ENCODE results near the gene NOP9. TPM values are rescaled to one million over a fixed set of nuclear protein-coding genes. Genes with fewer than 3 reads are reported as not detected.

The NOP9 gene
- total RNA-seq, 1 experiment from 2014 or later, result 32.4 TPM

DNA sequence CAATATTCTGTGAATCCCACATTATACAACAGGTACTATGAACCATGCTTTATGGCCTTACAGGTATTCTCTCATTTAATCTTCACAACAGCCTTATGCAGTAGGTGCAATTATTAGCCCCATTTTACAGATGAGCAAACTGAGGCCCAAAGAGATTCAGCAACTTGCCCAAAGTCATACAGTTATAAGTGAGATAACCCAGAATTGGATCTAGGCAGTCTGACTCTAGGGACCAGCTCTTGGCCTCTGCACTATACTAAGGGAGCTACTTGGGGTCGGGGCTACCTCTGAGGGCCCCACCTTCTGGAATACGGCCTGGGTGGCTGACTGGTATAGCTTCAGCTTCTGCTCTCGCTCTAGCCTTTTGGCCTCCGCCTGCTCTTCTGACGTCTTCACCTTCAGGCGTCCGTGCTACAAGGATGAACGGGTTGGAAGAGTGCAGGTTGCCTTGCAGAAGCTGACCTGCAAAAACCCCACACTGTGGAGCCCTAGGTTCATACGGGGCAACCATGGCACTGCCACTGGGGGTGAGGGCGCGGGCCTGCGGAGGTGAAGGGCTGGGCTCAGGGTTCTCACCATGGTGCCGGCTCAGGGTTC, 29.0 kb upstream of the NOP9 start:
- no peak for DNase-seq
- no peaks in the 10 kb centered on the region for H3K27me3 ChIP-seq (ENCODE audit: control insufficient read depth, insufficient read depth, low read length)
- peaks cover 2% of the 10 kb centered on the region; the same call in 1 of the 2 replicates for H3K36me3 ChIP-seq (replicated peaks; ENCODE audit: control insufficient read depth, insufficient read depth, low read length)
- peak overlapping the region; percentile 89 for H3K4me3 ChIP-seq (ENCODE audit: insufficient read depth, low read depth, low read length)

DNA sequence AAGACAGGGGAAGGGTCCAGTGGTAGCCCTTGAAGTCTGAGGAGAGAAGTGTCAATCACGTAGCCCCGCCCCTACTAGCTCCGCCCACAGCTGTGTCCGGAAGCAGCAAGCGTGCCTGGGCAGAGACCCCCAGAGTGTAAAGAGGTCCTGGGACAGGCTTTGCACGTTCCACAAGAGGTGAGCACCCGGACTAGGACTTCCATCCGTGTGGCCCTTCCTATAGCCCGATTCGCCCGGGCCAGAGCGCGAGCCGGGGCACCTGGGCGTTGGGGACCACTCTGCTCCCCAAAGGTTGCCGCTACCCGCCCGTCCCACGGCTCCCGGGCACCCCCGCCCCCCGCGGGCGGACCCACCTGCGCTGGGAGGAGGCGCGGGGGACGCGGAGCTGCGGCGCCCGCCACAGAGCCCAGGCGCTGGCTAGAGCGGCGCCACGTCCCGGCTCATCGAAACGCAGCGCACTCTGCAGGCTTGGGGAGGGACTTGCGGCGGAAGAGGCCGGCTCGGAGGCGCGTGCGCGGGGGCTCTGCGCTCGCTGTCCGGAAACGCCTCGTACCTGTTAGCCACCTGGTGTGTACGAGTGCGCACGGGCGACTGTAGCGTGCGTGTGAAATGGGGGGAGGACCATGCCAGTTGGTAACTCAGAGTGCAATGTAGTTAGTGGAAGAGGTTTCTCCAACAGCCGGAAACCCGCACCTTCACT, 28.4 kb upstream of the NOP9 start, which contains the start of gene RABGGTA:
RABGGTA (minus strand) TSS at position 464 of the 700 bp plus-strand sequence. CDS start 482 bp downstream, outside the sequence.
- peak; percentile 99 for DNase-seq
- Histone ChIP-seq H3K27me3 (ENCODE audit: control insufficient read depth, insufficient read depth, low read length) (no peaks in the 10 kb centered on the region), H3K4me3 (ENCODE audit: insufficient read depth, low read depth, low read length) (peak within 1 kb of the TSS; percentile 89)

GRCh38 chr14:24271834-24272263, 27.8 kb upstream of the NOP9 start:
- peaks cover 2% of the 10 kb centered on the region; the same call in 1 of the 2 replicates for H3K36me3 ChIP-seq (replicated peaks; ENCODE audit: control insufficient read depth, insufficient read depth, low read length)

More for the DNA sequence above, 28.4 kb upstream of the NOP9 start, which contains the start of gene RABGGTA:
- peaks cover 2% of the 10 kb centered on the region; the same call in 1 of the 2 replicates for H3K36me3 ChIP-seq (replicated peaks; ENCODE audit: control insufficient read depth, insufficient read depth, low read length)

DNA sequence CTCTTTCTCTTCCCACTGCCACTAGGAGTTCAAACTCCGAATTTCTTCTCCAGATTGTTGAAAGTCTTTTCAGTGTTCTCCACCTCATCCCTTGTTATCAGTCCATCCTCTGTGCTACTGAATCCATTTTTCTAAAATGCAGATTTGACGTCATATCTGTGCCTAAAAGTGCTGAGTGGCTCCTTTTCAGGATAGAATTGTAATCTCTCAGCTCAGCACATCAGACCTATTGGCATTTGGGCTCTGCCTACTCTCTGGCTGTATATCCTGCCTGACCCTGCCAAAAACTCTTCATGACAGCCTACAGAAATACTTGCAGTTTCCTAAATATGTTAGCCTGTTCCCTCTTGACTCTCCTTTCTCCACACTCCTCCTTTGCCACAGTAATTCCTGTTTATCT, 27.2 kb upstream of the NOP9 start:
- no peaks in the 10 kb centered on the region for H3K27me3 ChIP-seq (ENCODE audit: control insufficient read depth, insufficient read depth, low read length)
- no peaks in the 10 kb centered on the region; the same call in 1 of the 2 replicates for H3K36me3 ChIP-seq (replicated peaks; ENCODE audit: control insufficient read depth, insufficient read depth, low read length)
- no peak for DNase-seq
- H3K4me3 ChIP-seq (ENCODE audit: insufficient read depth, low read depth, low read length), result no peak overlapping the region

More at GRCh38 chr14:24271834-24272263, 27.8 kb upstream of the NOP9 start:
- no peaks in the 10 kb centered on the region for H3K27me3 ChIP-seq (ENCODE audit: control insufficient read depth, insufficient read depth, low read length)
- peak overlapping the region; percentile 89 for H3K4me3 ChIP-seq (ENCODE audit: insufficient read depth, low read depth, low read length)
- no peak for DNase-seq

GRCh38 chr14:24273422-24273998, 26.1 kb upstream of the NOP9 start:
- Histone ChIP-seq H3K36me3 (replicated peaks; ENCODE audit: control insufficient read depth, insufficient read depth, low read length) (no peaks in the 10 kb centered on the region), H3K4me3 (ENCODE audit: insufficient read depth, low read depth, low read length) (no peak overlapping the region), H3K27me3 (ENCODE audit: control insufficient read depth, insufficient read depth, low read length) (no peaks in the 10 kb centered on the region)
- DNase-seq, result no peak

GRCh38 chr14:24274101-24274543, 25.5 kb upstream of the NOP9 start:
- DNase-seq, result no peak
- Histone ChIP-seq H3K36me3 (replicated peaks; ENCODE audit: control insufficient read depth, insufficient read depth, low read length) (no peaks in the 10 kb centered on the region), H3K27me3 (ENCODE audit: control insufficient read depth, insufficient read depth, low read length) (no peaks in the 10 kb centered on the region), H3K4me3 (ENCODE audit: insufficient read depth, low read depth, low read length) (no peak overlapping the region)

DNA sequence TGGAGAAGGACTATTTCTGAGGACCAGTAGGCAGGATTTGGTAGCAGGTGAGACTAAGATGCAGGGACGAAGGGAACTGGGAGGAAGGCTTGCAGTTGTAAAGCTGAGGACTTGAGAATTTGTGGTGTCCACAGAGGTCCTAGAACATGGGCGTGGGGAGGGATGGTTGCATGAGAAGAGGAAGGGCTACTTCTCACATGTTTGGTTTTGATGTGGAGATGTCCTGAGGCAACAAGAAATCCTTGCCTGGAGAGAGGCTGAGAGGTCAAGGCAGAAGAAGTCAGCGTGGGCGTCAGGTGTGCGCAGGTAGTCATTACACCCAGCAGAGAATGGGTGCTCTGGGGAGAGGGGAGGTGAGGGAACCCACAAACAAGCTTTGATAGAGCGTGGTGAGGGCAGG, 22.6 kb upstream of the NOP9 start:
- H3K27me3 ChIP-seq (ENCODE audit: control insufficient read depth, insufficient read depth, low read length), result no peaks in the 10 kb centered on the region
- no peak for DNase-seq

DNA sequence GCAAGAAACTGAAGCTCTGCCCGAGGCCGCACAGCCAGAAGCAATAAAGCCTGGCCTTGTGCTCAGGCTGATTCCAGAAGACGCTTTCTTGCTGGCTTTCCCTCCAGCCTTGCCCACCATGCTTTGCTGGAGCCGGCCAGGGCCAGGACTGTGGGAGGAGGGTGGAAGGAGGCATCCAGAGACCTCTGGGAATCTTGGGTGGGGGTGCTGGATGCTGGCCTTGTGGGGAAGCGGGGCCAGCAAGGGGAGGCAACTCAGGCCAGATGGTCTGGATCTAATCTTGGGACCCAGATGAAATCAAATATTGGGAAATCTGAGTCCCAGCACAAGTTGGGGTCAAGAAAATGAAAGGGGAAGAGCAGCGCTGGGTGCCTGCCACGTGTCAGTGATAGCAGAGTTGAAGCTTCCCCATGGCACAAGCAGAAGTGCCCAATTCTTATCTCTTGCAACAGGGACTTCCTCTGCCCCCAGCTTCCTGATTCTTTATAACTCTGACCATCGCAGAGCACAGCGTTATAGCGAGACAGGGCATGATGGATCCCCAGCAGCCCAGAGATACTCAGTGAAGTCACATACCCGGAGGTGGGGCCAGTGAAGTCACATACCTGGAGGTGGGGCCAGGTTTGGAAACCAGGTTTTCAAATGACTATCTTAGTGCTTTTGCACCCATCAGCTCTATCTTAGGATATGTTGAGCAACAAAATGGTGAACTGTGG, 21.9 kb upstream of the NOP9 start:
- H3K36me3 ChIP-seq (replicated peaks; ENCODE audit: control insufficient read depth, insufficient read depth, low read length), result no peaks in the 10 kb centered on the region

More for the DNA sequence above, 22.6 kb upstream of the NOP9 start:
- H3K4me3 ChIP-seq (ENCODE audit: insufficient read depth, low read depth, low read length), result no peak overlapping the region
- no peaks in the 10 kb centered on the region for H3K36me3 ChIP-seq (replicated peaks; ENCODE audit: control insufficient read depth, insufficient read depth, low read length)

DNA sequence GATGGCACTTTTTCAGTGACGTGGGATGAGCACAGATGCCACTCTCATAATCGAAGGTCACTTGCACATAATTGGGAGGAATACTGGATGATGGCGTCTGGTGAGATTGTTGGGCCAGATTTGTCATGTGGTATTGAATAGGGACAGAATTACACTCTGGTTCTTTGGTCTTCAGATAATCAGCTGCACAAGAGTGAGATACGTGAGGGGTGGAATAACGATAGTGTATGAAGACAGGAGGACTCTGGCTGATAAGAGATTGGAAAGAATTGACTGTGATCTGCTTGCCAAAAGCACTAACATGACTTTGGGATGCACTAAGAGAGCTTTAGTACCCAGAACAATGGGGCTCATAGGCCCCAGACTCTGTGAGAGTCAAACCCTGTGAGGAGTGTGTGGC, 21.2 kb upstream of the NOP9 start:
- H3K4me3 ChIP-seq (ENCODE audit: insufficient read depth, low read depth, low read length), result no peak overlapping the region
- no peak for DNase-seq
- H3K36me3 ChIP-seq (replicated peaks; ENCODE audit: control insufficient read depth, insufficient read depth, low read length), result no peaks in the 10 kb centered on the region
- H3K27me3 ChIP-seq (ENCODE audit: control insufficient read depth, insufficient read depth, low read length), result no peaks in the 10 kb centered on the region

More for the DNA sequence above, 21.9 kb upstream of the NOP9 start:
- Histone ChIP-seq H3K4me3 (ENCODE audit: insufficient read depth, low read depth, low read length) (no peak overlapping the region), H3K27me3 (ENCODE audit: control insufficient read depth, insufficient read depth, low read length) (no peaks in the 10 kb centered on the region)
- no peak for DNase-seq

GRCh38 chr14:24279301-24280186, 20.1 kb upstream of the NOP9 start:
- H3K4me3 ChIP-seq (ENCODE audit: insufficient read depth, low read depth, low read length), result no peak overlapping the region
- H3K27me3 ChIP-seq (ENCODE audit: control insufficient read depth, insufficient read depth, low read length), result no peaks in the 10 kb centered on the region
- H3K36me3 ChIP-seq (replicated peaks; ENCODE audit: control insufficient read depth, insufficient read depth, low read length), result no peaks in the 10 kb centered on the region
- peak; percentile 38 for DNase-seq

DNA sequence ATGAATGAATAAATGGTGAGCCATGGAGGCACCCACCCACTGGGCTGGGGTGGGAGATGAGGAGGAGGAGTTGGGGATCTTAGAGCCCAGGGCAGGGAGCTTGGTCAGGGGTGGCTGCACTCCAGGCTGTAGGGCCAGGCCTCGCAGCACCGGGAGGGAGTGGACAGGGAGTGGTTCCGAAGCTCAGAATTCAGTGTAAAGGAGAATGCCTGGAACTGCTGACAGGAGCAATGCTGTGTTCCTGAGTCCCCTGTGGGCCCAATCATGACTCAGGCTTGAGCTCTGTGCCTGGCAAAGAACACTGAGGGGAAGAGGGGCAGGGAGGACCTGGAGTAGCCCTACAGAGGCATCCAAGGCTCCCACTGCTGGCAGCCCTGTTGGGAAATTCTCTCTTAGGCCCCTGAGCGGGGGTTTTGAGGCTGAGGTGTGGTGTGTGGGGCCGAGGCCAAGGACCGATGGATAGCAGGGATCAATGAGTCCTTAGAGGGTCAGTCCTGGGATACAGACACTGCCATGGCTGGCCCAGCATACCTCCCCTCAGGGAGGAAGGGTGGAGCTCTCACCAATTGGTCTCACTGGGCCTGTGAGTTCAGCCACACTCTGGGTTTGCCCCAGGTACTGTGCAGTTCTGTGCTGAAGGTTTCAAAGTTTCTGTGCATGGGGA, 18.7 kb upstream of the NOP9 start:
- no peak overlapping the region for H3K4me3 ChIP-seq (ENCODE audit: insufficient read depth, low read depth, low read length)
- no peak for DNase-seq
- no peaks in the 10 kb centered on the region for H3K27me3 ChIP-seq (ENCODE audit: control insufficient read depth, insufficient read depth, low read length)
- H3K36me3 ChIP-seq (replicated peaks; ENCODE audit: control insufficient read depth, insufficient read depth, low read length), result no peaks in the 10 kb centered on the region

- DNase-seq, result no peak
- no peaks in the 10 kb centered on the region for H3K27me3 ChIP-seq (ENCODE audit: control insufficient read depth, insufficient read depth, low read length)
- H3K36me3 ChIP-seq (replicated peaks; ENCODE audit: control insufficient read depth, insufficient read depth, low read length), result no peaks in the 10 kb centered on the region
- H3K4me3 ChIP-seq (ENCODE audit: insufficient read depth, low read depth, low read length), result no peak overlapping the region
Measured at GRCh38 chr14:24281636-24282035, 18.0 kb upstream of the NOP9 start.

DNA sequence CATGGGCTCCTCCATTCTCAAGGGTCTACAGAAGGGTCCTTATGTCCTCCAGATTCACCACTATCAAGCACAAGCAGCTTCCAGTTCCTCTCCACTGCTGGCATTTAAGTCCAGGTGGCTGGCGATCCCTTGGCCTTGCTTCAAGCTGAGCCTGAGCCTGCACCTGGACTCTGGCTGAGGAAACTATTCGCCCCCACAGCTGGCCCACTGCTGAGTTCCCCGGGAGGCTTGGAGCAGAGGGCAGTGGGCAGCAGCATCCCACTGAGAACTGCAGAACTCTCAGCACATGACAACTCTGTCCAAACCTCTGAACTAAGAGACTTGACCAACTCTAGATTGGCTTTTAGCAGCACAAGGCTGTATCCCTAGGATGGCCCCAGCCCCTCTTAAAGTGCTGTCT, 16.9 kb upstream of the NOP9 start:
- no peak overlapping the region for H3K4me3 ChIP-seq (ENCODE audit: insufficient read depth, low read depth, low read length)
- no peak for DNase-seq
- H3K27me3 ChIP-seq (ENCODE audit: control insufficient read depth, insufficient read depth, low read length), result no peaks in the 10 kb centered on the region
- H3K36me3 ChIP-seq (replicated peaks; ENCODE audit: control insufficient read depth, insufficient read depth, low read length), result no peaks in the 10 kb centered on the region
